GM10266 (cell line): ENCODE data around the gene JADE1.
A peak's percentile ranks its signal among the peaks of the same experiment; 100 is the strongest.

ENCODE experiments used
- DNase-seq: peaks from one replicate; pipeline ENCODE4 v3.0.0; 2012; ENCODE audit errors: extremely low spot score
- CTCF ChIP-seq: IDR thresholded peaks from 2 replicates; pipeline ENCODE4 v1.5.1; 2012; ENCODE audit warnings: mild to moderate bottlenecking, low read depth; ENCODE audit not compliant: control insufficient read depth, insufficient read depth; ENCODE audit errors: missing control alignments

JADE1 gene

GRCh38 chr4:128913228-128913627, 103.7 kb downstream of the JADE1 start:
- DNase-seq: peak; percentile 15
- TF ChIP-seq CTCF: no peak

- DNase-seq: no peak
- TF ChIP-seq CTCF: no peak
These were observed 106.0 kb downstream of the JADE1 start for GRCh38 chr4:128915544-128915943.

GRCh38 chr4:128916832-128917231, 107.3 kb downstream of the JADE1 start:
- peak; percentile 21 for DNase-seq
- TF ChIP-seq CTCF: no peak

GRCh38 chr4:128917781-128918180, 108.3 kb downstream of the JADE1 start:
- peak; percentile 31 for DNase-seq
- TF ChIP-seq CTCF: no peak

GRCh38 chr4:128921954-128922353, 112.5 kb downstream of the JADE1 start:
- no peak for TF ChIP-seq CTCF
- no peak for DNase-seq
